ACHN (cell line): ENCODE results near the gene SEMA4G.

Experiments
- DNase-seq: peaks from one replicate; pipeline ENCODE4 v3.0.0-alpha.2; 2015
- in situ Hi-C: cut with HindIII; loops from 2 replicates; pipeline ENCODE4 v1.10.0; 2017; ENCODE audit warnings: low sequenced_read_pairs, low pct_ligation_motif_present, low pct_unique_long_range_greater_than_20kb

Gene SEMA4G

DNA sequence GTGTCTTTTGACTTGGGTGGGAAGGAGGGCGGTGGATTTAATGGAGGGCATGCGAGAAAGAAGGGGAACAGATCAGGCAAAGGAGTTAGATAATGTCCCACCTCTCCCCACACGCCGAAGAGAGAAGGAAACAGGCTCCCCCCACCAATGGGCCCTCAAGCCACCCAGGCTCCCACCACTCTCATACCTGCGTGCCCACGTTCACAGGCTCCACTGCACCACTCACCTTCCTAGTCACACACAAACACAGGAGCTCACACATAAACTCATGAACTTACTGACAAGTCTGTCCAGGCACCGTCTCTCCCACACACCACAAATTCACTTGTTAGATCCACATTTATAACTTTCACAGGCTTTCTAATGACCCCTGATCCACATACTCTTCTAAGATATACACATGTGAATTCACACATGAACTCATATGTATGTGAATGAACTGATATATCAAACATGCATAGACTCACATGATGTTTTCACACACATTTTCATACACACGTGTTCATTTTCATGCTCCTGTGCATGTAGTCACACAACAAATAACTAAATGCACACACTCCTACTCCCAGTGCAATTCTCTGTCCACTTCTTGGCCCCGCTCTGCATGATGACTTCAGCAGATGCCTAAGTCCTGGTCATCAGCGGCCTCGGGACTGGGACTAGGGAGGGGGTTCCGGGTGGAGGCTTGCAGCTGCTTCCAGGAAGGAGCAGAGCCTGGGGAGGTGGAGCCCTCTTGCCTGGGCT is 31.8 kb downstream of the SEMA4G start:
- in situ Hi-C loops, result no loop called here
- DNase-seq, result peak; percentile 83

DNA sequence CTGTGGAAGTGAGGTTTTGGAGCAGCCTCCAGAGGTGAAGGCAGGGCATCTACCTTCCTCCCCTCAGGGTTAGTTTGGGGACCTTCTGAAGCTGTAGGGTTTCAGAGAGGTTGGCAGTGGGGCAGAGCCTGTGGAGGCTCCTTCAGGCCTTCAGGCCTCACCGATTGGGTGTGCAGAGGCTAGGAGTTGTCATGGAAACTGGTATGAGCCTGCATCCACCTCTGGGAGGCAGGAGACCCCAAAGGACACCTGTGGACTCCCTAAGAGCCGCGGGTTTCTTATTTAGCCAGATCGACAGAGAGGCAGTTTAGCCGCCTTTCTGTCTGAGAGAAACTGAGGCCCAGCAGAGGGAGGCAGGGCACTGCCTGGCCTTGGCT is 32.3 kb downstream of the SEMA4G start:
- in situ Hi-C loops, result no loop called here
- DNase-seq, result no peak

DNA sequence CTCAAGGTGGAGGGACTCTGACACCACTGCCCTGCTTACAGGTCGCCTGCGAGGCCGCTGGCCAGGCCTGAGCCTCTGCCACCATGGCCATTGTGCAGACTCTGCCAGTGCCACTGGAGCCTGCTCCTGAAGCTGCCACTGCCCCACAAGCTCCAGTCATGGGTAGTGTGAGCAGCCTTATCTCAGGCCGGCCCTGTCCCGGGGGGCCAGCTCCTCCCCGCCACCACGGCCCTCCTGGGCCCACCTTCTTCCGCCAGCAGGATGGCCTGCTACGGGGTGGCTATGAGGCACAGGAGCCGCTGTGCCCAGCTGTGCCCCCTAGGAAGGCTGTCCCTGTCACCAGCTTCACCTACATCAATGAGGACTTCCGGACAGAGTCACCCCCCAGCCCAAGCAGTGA is 33.2 kb downstream of the SEMA4G start:
- in situ Hi-C loops, result no loop called here

DNA sequence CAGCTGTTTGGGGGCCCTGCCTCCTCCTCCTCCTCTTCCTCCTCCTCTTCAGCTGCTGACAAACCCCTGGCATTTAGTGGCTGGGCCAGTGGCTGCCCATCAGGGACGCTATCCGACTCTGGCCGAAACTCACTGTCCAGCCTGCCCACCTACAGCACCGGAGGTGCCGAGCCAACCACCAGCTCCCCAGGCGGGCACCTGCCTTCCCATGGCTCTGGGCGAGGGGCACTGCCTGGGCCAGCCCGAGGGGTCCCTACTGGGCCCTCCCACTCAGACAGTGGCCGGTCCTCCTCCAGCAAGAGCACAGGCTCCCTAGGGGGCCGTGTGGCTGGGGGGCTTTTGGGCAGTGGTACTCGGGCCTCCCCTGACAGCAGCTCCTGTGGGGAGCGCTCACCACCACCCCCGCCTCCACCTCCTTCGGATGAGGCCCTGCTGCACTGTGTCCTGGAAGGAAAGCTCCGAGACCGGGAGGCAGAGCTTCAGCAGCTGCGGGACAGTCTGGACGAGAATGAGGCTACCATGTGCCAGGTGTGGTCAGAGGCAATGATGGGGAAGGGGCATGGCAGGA is 34.4 kb downstream of the SEMA4G start:
- DNase-seq, result no peak
- in situ Hi-C loops, result no loop called here

More for the DNA sequence above, 33.2 kb downstream of the SEMA4G start:
- no peak for DNase-seq

GRCh38 chr10:101005361-101005760 is 36.1 kb downstream of the SEMA4G start:
- no peak for DNase-seq
- in situ Hi-C loops, result no loop called here

GRCh38 chr10:101005869-101006567 is 36.7 kb downstream of the SEMA4G start:
- no peak for DNase-seq
- in situ Hi-C loops, result no loop called here

GRCh38 chr10:101006593-101007098 is 37.3 kb downstream of the SEMA4G start:
- DNase-seq, result no peak
- in situ Hi-C loops, result no loop called here

- in situ Hi-C loops, result no loop called here
- no peak for DNase-seq
Observed at GRCh38 chr10:101007099-101007711, 37.9 kb downstream of the SEMA4G start.

DNA sequence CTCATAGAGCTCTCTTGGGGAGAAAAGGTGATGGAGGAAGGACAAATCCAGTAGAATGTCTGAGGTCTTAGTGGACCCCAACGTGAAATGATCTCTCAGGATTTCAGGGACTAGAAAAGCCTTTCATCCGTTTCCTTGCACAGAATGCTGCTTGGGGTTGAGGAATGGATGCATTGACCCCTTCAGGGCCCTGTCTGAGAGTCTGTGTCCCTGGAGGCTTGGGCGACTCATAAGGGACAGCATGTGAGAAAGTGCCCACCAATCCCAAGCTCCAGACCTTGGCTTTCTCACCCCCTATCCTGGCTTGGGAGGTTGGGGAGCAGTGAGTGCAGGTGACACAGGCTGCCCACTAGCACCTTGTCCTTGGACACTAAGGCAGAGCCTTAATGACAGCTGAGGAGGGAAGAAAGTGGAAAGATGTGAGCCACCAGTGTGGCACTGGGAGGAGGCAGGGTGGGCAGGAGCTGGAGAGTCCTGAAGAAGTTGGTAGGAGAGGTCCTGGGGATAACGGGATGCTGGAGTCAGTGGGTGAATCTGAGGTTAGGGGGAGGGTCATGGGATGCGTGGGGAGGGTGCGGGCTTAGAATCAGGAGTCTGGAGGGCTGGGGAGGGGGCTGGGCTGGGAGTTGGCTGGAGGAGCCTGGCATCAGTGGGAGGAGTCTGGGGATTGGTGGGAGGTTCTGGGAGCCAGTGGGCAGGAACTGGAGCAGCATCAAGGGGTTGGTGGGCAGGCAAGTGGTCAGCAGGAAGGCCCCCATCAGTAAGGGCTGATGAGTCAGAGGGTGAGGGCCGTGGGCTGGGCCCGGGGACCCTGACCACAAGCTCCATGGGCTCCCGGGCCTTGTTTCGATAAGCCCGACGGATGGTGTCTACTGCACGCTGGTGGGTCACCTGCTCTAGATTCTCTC is 38.9 kb downstream of the SEMA4G start:
- no peak for DNase-seq
- in situ Hi-C loops, result no loop called here

GRCh38 chr10:101008823-101009423 is 39.6 kb downstream of the SEMA4G start:
- in situ Hi-C loops, result no loop called here
- DNase-seq, result no peak

GRCh38 chr10:101010329-101010728 is 41.0 kb downstream of the SEMA4G start:
- no peak for DNase-seq
- in situ Hi-C loops, result no loop called here

- DNase-seq, result peak; percentile 60
- in situ Hi-C loops, result no loop called here
Observed at GRCh38 chr10:101011517-101012423, 42.5 kb downstream of the SEMA4G start.

GRCh38 chr10:101012525-101013364 is 43.4 kb downstream of the SEMA4G start:
- in situ Hi-C loops, result no loop called here
- DNase-seq, result peak; percentile 98

DNA sequence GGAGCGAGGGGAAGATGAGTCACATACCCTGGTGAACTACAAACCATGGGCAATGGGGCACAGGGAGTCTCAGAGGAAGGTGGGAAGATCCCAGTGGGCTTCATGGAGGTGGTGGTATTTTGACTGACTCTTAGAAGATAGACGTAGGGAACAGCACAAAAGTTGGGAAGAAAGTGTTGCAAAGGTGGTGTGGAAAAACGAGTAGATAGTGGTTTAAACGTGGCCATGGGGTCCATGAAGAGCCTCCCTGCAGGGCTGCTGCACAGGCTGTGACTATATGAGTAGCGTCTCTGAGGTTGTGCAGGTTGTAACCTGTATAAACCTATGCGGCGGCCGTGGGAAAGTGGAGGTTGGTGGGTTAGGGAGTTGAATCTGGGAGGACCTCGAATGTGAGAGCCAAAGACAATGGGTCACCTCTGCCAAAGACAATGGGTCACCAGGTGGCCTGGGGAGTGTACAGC is 44.1 kb downstream of the SEMA4G start:
- in situ Hi-C loops, result no loop called here
- DNase-seq, result no peak

GRCh38 chr10:101014230-101014884 is 45.1 kb downstream of the SEMA4G start:
- DNase-seq, result peak; percentile 76

More at GRCh38 chr10:101014230-101014884, 45.1 kb downstream of the SEMA4G start:
- in situ Hi-C loops, result no loop called here
